SU-DHL-6 (cell line): ENCODE data around the gene NECTIN3.

Experiments
- H2AFZ ChIP-seq: fragments of 200-600 bp; sonication (generic); 2 replicates; pipeline ENCODE4 v1.6.1; 2014; ENCODE audit warnings: low read depth, mild to moderate bottlenecking, moderate library complexity, mixed read lengths, antibody characterized with exemption, low read length; ENCODE audit not compliant: severe bottlenecking
- H3F3A ChIP-seq: fragments of 200-600 bp; shearing (Covaris generic); 2 replicates; pipeline ENCODE4 v1.6.0; 2016; ENCODE audit warnings: antibody characterized with exemption, mild to moderate bottlenecking; ENCODE audit not compliant: insufficient read depth
- H3K27ac ChIP-seq: fragments of 200-600 bp; sonication (generic); 2 replicates; pipeline ENCODE4 v1.5.1; 2016; ENCODE audit warnings: low read depth, mild to moderate bottlenecking, low read length, moderate library complexity, mixed read lengths
- H3K27me3 ChIP-seq: fragments of 200-600 bp; sonication (generic), shearing (Covaris generic); 2 replicates; pipeline ENCODE4 v1.6.0; 2014; ENCODE audit warnings: mild to moderate bottlenecking, low read length
- H3K36me3 ChIP-seq: fragments of 200-600 bp; sonication (generic); 2 replicates; pipeline ENCODE4 v1.6.1; 2014; ENCODE audit warnings: mild to moderate bottlenecking, low read length, mixed read lengths
- H3K4me2 ChIP-seq: fragments of 300-600, 200-600 bp; shearing (Covaris generic), sonication (generic); 2 replicates; pipeline ENCODE4 v1.6.0; 2014; ENCODE audit warnings: low read length, low read depth, mild to moderate bottlenecking; ENCODE audit not compliant: poor library complexity, severe bottlenecking
- H3K4me3 ChIP-seq: fragments of 200-600 bp; sonication (generic); 2 replicates; pipeline ENCODE4 v1.5.1; 2014; ENCODE audit warnings: antibody characterized with exemption, low read length, mild to moderate bottlenecking, mixed read lengths; ENCODE audit not compliant: insufficient read depth, poor library complexity, severe bottlenecking
- H3K79me2 ChIP-seq: fragments of 200-600 bp; sonication (generic); 2 replicates; pipeline ENCODE4 v1.6.1; 2014; ENCODE audit warnings: mild to moderate bottlenecking, low read length, moderate library complexity; ENCODE audit not compliant: insufficient read depth
- H3K9ac ChIP-seq: fragments of 200-600 bp; sonication (generic); 2 replicates; pipeline ENCODE4 v1.7.0; 2014; ENCODE audit warnings: mild to moderate bottlenecking, low read length
- H3K9me2 ChIP-seq: fragments of 200-600 bp; sonication (generic); replicated peaks from 2 replicates; pipeline ENCODE4 v1.6.1; 2014; ENCODE audit warnings: low read length; ENCODE audit not compliant: insufficient read depth
- H3K9me3 ChIP-seq: fragments of 200-600 bp; sonication (generic); 2 replicates; pipeline ENCODE4 v1.6.1; 2014; ENCODE audit warnings: low read length, mixed read lengths; ENCODE audit not compliant: insufficient read depth
- H4K20me1 ChIP-seq: fragments of 200-600 bp; sonication (generic); 2 replicates; pipeline ENCODE4 v1.6.1; 2014; ENCODE audit warnings: low read depth, mild to moderate bottlenecking, antibody characterized with exemption, low read length, moderate library complexity, mixed read lengths
- CTCF ChIP-seq: fragments of 200-600 bp; sonication (generic); IDR thresholded peaks from one replicate; pipeline ENCODE4 v1.5.1; 2017; ENCODE audit warnings: antibody characterized with exemption, mild to moderate bottlenecking, low read length, moderate library complexity; ENCODE audit not compliant: insufficient read depth, poor library complexity, severe bottlenecking
- EZH2phosphoT487 ChIP-seq: fragments of 200-600 bp; sonication (generic), shearing (Covaris generic); conservative IDR thresholded peaks from 2 replicates; pipeline ENCODE4 v1.6.1; 2018; ENCODE audit warnings: mild to moderate bottlenecking, antibody characterized with exemption, low read length, moderate library complexity, mixed read lengths

The NECTIN3 gene

GRCh38 chr3:111152496-111152895, 80.9 kb downstream of the NECTIN3 start:
- H4K20me1 ChIP-seq, result no peaks in the 10 kb centered on the region
- no peak overlapping the region for H3K4me2 ChIP-seq
- no peak overlapping the region for H3K4me3 ChIP-seq
- no peak overlapping the region for H2AFZ ChIP-seq
- H3K9me2 ChIP-seq, result no peaks in the 10 kb centered on the region
- H3K79me2 ChIP-seq, result no peaks in the 10 kb centered on the region
- H3F3A ChIP-seq, result no peaks in the 10 kb centered on the region
- H3K36me3 ChIP-seq, result no peaks in the 10 kb centered on the region
- H3K27ac ChIP-seq, result no peak overlapping the region
- no peak overlapping the region for H3K9ac ChIP-seq
- no peaks in the 10 kb centered on the region for H3K9me3 ChIP-seq
- no peaks in the 10 kb centered on the region for H3K27me3 ChIP-seq
- no peak for TF ChIP-seq EZH2phosphoT487
- TF ChIP-seq CTCF, result no peak

GRCh38 chr3:111156517-111156916, 84.9 kb downstream of the NECTIN3 start:
- Histone ChIP-seq H4K20me1 (no peaks in the 10 kb centered on the region), H3K36me3 (no peaks in the 10 kb centered on the region), H3K27me3 (no peaks in the 10 kb centered on the region), H2AFZ (no peak overlapping the region), H3K9ac (no peak overlapping the region), H3K27ac (no peak overlapping the region), H3K9me3 (no peaks in the 10 kb centered on the region), H3K4me3 (no peak overlapping the region), H3K9me2 (no peaks in the 10 kb centered on the region), H3K4me2 (no peak overlapping the region), H3F3A (no peaks in the 10 kb centered on the region), H3K79me2 (no peaks in the 10 kb centered on the region)
- TF ChIP-seq EZH2phosphoT487 (no peak), CTCF (no peak)

- Histone ChIP-seq H3K4me2 (no peak overlapping the region), H3K9ac (no peak overlapping the region), H2AFZ (no peak overlapping the region), H3F3A (no peaks in the 10 kb centered on the region), H3K9me2 (no peaks in the 10 kb centered on the region), H3K36me3 (no peaks in the 10 kb centered on the region), H3K27me3 (no peaks in the 10 kb centered on the region), H3K79me2 (no peaks in the 10 kb centered on the region), H3K9me3 (no peaks in the 10 kb centered on the region), H3K27ac (no peak overlapping the region), H3K4me3 (no peak overlapping the region), H4K20me1 (no peaks in the 10 kb centered on the region)
- TF ChIP-seq CTCF (no peak), EZH2phosphoT487 (no peak)
Measured at GRCh38 chr3:111159391-111159790, 87.8 kb downstream of the NECTIN3 start.

- Histone ChIP-seq H3K79me2 (no peaks in the 10 kb centered on the region), H3K9ac (no peak overlapping the region), H3K36me3 (no peaks in the 10 kb centered on the region), H3F3A (no peaks in the 10 kb centered on the region), H3K4me2 (no peak overlapping the region), H3K9me3 (no peaks in the 10 kb centered on the region), H4K20me1 (no peaks in the 10 kb centered on the region), H3K27ac (no peak overlapping the region), H3K27me3 (no peaks in the 10 kb centered on the region), H3K9me2 (no peaks in the 10 kb centered on the region), H3K4me3 (no peak overlapping the region), H2AFZ (no peak overlapping the region)
- no peak for TF ChIP-seq CTCF
- no peak for TF ChIP-seq EZH2phosphoT487
Measured at GRCh38 chr3:111164621-111165020, 93.0 kb downstream of the NECTIN3 start.
